HG02610 (cell line): ENCODE results near the gene LMOD1.
"Not testable (repeated sequence)": the region's sequence is repeated elsewhere in the genome, so short reads cannot be mapped to it uniquely, and the experiment has no call there.

Source experiments
- ATAC-seq: cut with Tn5 transposase; IDR thresholded peaks from one replicate; pipeline ENCODE4 v1.9.1; 2021; ENCODE audit warnings: mild to moderate bottlenecking, moderate library complexity; ENCODE audit not compliant: unreplicated experiment

The LMOD1 gene

GRCh38 chr1:201949491-201949890, 3.1 kb upstream of the LMOD1 start:
- ATAC-seq = no peak

GRCh38 chr1:201947697-201948008, 1.3 kb upstream of the LMOD1 start:
- no peak for ATAC-seq

GRCh38 chr1:201945863-201946223, 505 bp downstream of the LMOD1 start:
- ATAC-seq = no peak

- no peak for ATAC-seq
These were observed 1.2 kb downstream of the LMOD1 start for GRCh38 chr1:201945157-201945556.

GRCh38 chr1:201944639-201945038, 1.7 kb downstream of the LMOD1 start:
- no peak for ATAC-seq

GRCh38 chr1:201944002-201944401, 2.3 kb downstream of the LMOD1 start:
- ATAC-seq = no peak

- ATAC-seq = no peak
These were observed 4.2 kb downstream of the LMOD1 start for GRCh38 chr1:201942129-201942495.

GRCh38 chr1:201941420-201942128, 4.8 kb downstream of the LMOD1 start:
- no peak for ATAC-seq

- ATAC-seq = not testable (repeated sequence)
These were observed 6.0 kb downstream of the LMOD1 start for GRCh38 chr1:201940316-201940715.

GRCh38 chr1:201939574-201939973, 6.8 kb downstream of the LMOD1 start:
- no peak for ATAC-seq

GRCh38 chr1:201939148-201939547, 7.2 kb downstream of the LMOD1 start:
- no peak for ATAC-seq

- ATAC-seq = no peak
These were observed 7.8 kb downstream of the LMOD1 start for GRCh38 chr1:201938440-201939035.

GRCh38 chr1:201937624-201938213, 8.6 kb downstream of the LMOD1 start:
- no peak for ATAC-seq

GRCh38 chr1:201933840-201934430, 12.4 kb downstream of the LMOD1 start:
- no peak for ATAC-seq

- ATAC-seq = no peak
These were observed 15.5 kb downstream of the LMOD1 start for GRCh38 chr1:201930803-201931202.

- no peak for ATAC-seq
These were observed 16.2 kb downstream of the LMOD1 start for GRCh38 chr1:201930137-201930536.

GRCh38 chr1:201928266-201928665, 18.1 kb downstream of the LMOD1 start:
- no peak for ATAC-seq

GRCh38 chr1:201925981-201926645, 20.2 kb downstream of the LMOD1 start:
- no peak for ATAC-seq

- ATAC-seq = no peak
These were observed 21.1 kb downstream of the LMOD1 start for GRCh38 chr1:201925301-201925567.

- ATAC-seq = no peak
These were observed 24.3 kb downstream of the LMOD1 start for GRCh38 chr1:201921952-201922558.

- no peak for ATAC-seq
These were observed 28.0 kb downstream of the LMOD1 start for GRCh38 chr1:201918343-201918742.
